HCT116 (cell line): ENCODE data around the gene FOXP1. TPM values are rescaled to one million over a fixed set of nuclear protein-coding genes. Genes with fewer than 3 reads are reported as not detected.

Experiments used
- ATAC-seq: fragments of 200-7000 bp; cut with Tn5 transposase; 2 replicates; pipeline ENCODE4 v1.9.1; 2020; ENCODE audit warnings: mild to moderate bottlenecking, moderate library complexity
- BruUV-seq: library from RNA; stranded (reverse); fragments of 400-500 nt; replicated peaks from 2 replicates; lab custom pipeline; 2021; lab: Mats Ljungman, UMichigan
- CTCF ChIA-PET: fragments of 300-600 bp; sonication (Branson Sonifier 250); formaldehyde crosslinking; loops from one replicate; lab custom pipeline; 2021; ENCODE audit warnings: antibody characterized with exemption; lab: Charles Lee
- POLR2A ChIA-PET: fragments of 300-600, 350-600 bp; sonication (Branson Sonifier 250); formaldehyde crosslinking; loops from one replicate; lab custom pipeline; 2021; ENCODE audit warnings: antibody characterized with exemption; lab: Charles Lee
- RAD21 ChIA-PET, 2 experiments: fragments of 300-600 bp; sonication (Branson Sonifier 250); formaldehyde crosslinking; loops; one replicate each; lab custom pipeline; 2023; ENCODE audit warnings: low total read pairs in 2 of 2; ENCODE audit not compliant: uncharacterized antibody in 2 of 2, unreplicated experiment in 2 of 2, low non-redundant PET in 1 of 2; lab: Charles Lee
- DNase-seq: peaks from one replicate; pipeline ENCODE4 v3.0.0-alpha.2; 2010; ENCODE audit warnings: low read depth, low spot score
- H2AFZ ChIP-seq: fragments of 200-600 bp; shearing (Covaris generic), sonication (generic); 2 replicates; pipeline ENCODE4 v1.6.1; 2017; ENCODE audit warnings: low read depth, mixed run types, mixed read lengths, antibody characterized with exemption, low read length; ENCODE audit not compliant: poor library complexity, severe bottlenecking
- H3K27ac ChIP-seq: 2 replicates; pipeline ENCODE4 v1.5.1; 2012; ENCODE audit warnings: low read depth, low read length
- H3K27me3 ChIP-seq: fragments of 200-600 bp; sonication (generic); 2 replicates; pipeline ENCODE4 v1.6.1; 2016; ENCODE audit warnings: mixed run types, low read length, mixed read lengths; ENCODE audit not compliant: insufficient read depth
- H3K36me3 ChIP-seq, 2 experiments: fragments of 200-500 bp in 1 of 2; fragments of 200-600 bp in 1 of 2; sonication (Bioruptor generic) in 1 of 2; sonication (generic) in 1 of 2; 2 replicates each; pipeline versions ENCODE4 v1.5.1 to v1.6.1; 2014 to 2016; ENCODE audit warnings: low read length in 2 of 2, inconsistent platforms in 1 of 2, mixed read lengths in 1 of 2, mixed run types in 1 of 2; ENCODE audit not compliant: insufficient read depth in 2 of 2, control insufficient read depth in 1 of 2
- H3K4me1 ChIP-seq, 2 experiments: fragments of 200-600 bp in 1 of 2; sonication (generic) in 1 of 2; 2 replicates each; pipeline versions ENCODE4 v1.5.1 to v1.6.1; 2012 to 2017; ENCODE audit warnings: low read length in 2 of 2, inconsistent platforms in 1 of 2, mild to moderate bottlenecking in 1 of 2, mixed read lengths in 1 of 2, mixed run types in 1 of 2, moderate library complexity in 1 of 2; ENCODE audit not compliant: insufficient read depth in 2 of 2, control insufficient read depth in 1 of 2
- H3K4me2 ChIP-seq: fragments of 200-600 bp; sonication (generic); 2 replicates; pipeline ENCODE4 v1.6.1; 2017; ENCODE audit warnings: mixed run types, low read length, mixed read lengths
- H3K4me3 ChIP-seq, 2 experiments: fragments of 200-600 bp in 1 of 2; sonication (generic) in 1 of 2; replicated peaks in 1 of 2; 2 replicates each; pipeline ENCODE4 v1.5.1; 2011 to 2016; ENCODE audit warnings: low read length in 2 of 2, control low read depth in 1 of 2, low read depth in 1 of 2, mild to moderate bottlenecking in 1 of 2, mixed read lengths in 1 of 2, mixed run types in 1 of 2
- H3K79me2 ChIP-seq: fragments of 200-600 bp; sonication (generic); 2 replicates; pipeline ENCODE4 v1.6.1; 2017; ENCODE audit warnings: mild to moderate bottlenecking, mixed run types, low read length, moderate library complexity, mixed read lengths; ENCODE audit not compliant: insufficient read depth
- H3K9ac ChIP-seq: fragments of 200-600 bp; sonication (generic); 2 replicates; pipeline ENCODE4 v1.6.1; 2016; ENCODE audit warnings: low read length, mixed read lengths
- H3K9me2 ChIP-seq: fragments of 200-600 bp; sonication (generic), shearing (Covaris generic); 2 replicates; pipeline ENCODE4 v1.6.1; 2017; ENCODE audit warnings: mixed run types, mild to moderate bottlenecking, moderate library complexity; ENCODE audit not compliant: insufficient read depth
- H3K9me3 ChIP-seq, 2 experiments: fragments of 200-500 bp in 1 of 2; fragments of 200-600 bp in 1 of 2; sonication (Bioruptor generic) in 1 of 2; sonication (generic) in 1 of 2; 2 replicates each; pipeline ENCODE4 v1.6.1; 2014 to 2017; ENCODE audit warnings: low read length in 2 of 2, mixed read lengths in 2 of 2, inconsistent platforms in 1 of 2, low read depth in 1 of 2, mild to moderate bottlenecking in 1 of 2, mixed run types in 1 of 2, moderate library complexity in 1 of 2; ENCODE audit not compliant: control insufficient read depth in 1 of 2, insufficient read depth in 1 of 2
- H4K20me1 ChIP-seq: fragments of 200-600 bp; sonication (generic), shearing (Covaris generic); 2 replicates; pipeline ENCODE4 v1.6.1; 2017; ENCODE audit warnings: mixed run types, mild to moderate bottlenecking, moderate library complexity; ENCODE audit not compliant: insufficient read depth
- ATF3 ChIP-seq: IDR thresholded peaks from 2 replicates; pipeline ENCODE4 v1.6.1; 2012
- CEBPB ChIP-seq: IDR thresholded peaks from 2 replicates; pipeline ENCODE4 v1.6.1; 2012; ENCODE audit warnings: low read depth
- EZH2 ChIP-seq: fragments of 200-600 bp; sonication (generic); IDR thresholded peaks from 2 replicates; pipeline ENCODE4 v1.6.1; 2017; ENCODE audit warnings: antibody characterized with exemption, mixed run types
- EZH2phosphoT487 ChIP-seq: fragments of 200-600 bp; IDR thresholded peaks from 2 replicates; pipeline ENCODE4 v1.6.1; 2018; ENCODE audit warnings: antibody characterized with exemption, borderline replicate concordance
- FOSL1 ChIP-seq: IDR thresholded peaks from 2 replicates; pipeline ENCODE4 v1.6.1; 2012; ENCODE audit warnings: low read depth
- POLR2AphosphoS5 ChIP-seq: IDR thresholded peaks from 2 replicates; pipeline ENCODE4 v1.6.1; 2011; ENCODE audit warnings: mild to moderate bottlenecking, low read depth, low read length, moderate library complexity
- SP1 ChIP-seq: IDR thresholded peaks from 2 replicates; pipeline ENCODE4 v1.6.1; 2012; ENCODE audit warnings: low read depth
- SRF ChIP-seq: IDR thresholded peaks from 2 replicates; pipeline ENCODE4 v1.6.1; 2012; ENCODE audit warnings: low read depth
- intact Hi-C: fragments of 100-400 bp; cut with micrococcal nuclease; formaldehyde crosslinking; loops from 2 replicates; pipeline ENCODE4 v1.10.0; 2022
- total RNA-seq: library from RNA; stranded (reverse); gene quantifications from one replicate; pipeline ENCODE4 v1.2.1, GENCODE V29; 2021; ENCODE audit not compliant: unreplicated experiment

FOXP1 gene
- total RNA-seq, 1 experiment from 2014 or later: 11.4 TPM

- BruUV-seq: no TSS peak
- no peaks in the 10 kb centered on the region for H3K36me3 ChIP-seq
- H4K20me1 ChIP-seq: no peaks in the 10 kb centered on the region
- ATAC-seq (no peak), DNase-seq (no peak)
- no peaks in the 10 kb centered on the region; the same call in 1 of the 2 replicates for H3K27me3 ChIP-seq
- no peaks in the 10 kb centered on the region for H3K9me2 ChIP-seq
- intact Hi-C loops: no loop called here
- no peaks in the 10 kb centered on the region for H3K9me3 ChIP-seq
- H2AFZ ChIP-seq: no peak overlapping the region
- TF ChIP-seq EZH2phosphoT487: no peak
- no peak overlapping the region for H3K4me2 ChIP-seq
- no peak overlapping the region for H3K4me3 ChIP-seq
- CTCF ChIA-PET: no interaction called here
- H3K27ac ChIP-seq: no peak overlapping the region
- RAD21 ChIA-PET: no interaction called here
- no peaks in the 10 kb centered on the region for H3K79me2 ChIP-seq
- no peaks in the 10 kb centered on the region for H3K4me1 ChIP-seq
- POLR2A ChIA-PET: no interaction called here
- no peak overlapping the region for H3K9ac ChIP-seq
Observed at GRCh38 chr3:71120012-71120411, 463.5 kb downstream of the FOXP1 start.

GRCh38 chr3:71119171-71119570, 464.4 kb downstream of the FOXP1 start:
- H3K36me3 ChIP-seq: no peaks in the 10 kb centered on the region
- RAD21 ChIA-PET: no interaction called here
- intact Hi-C loops: no loop called here
- no peak overlapping the region for H3K4me3 ChIP-seq
- BruUV-seq: no TSS peak
- no peaks in the 10 kb centered on the region for H3K79me2 ChIP-seq
- no peak for ATAC-seq
- H3K4me1 ChIP-seq: no peaks in the 10 kb centered on the region
- TF ChIP-seq EZH2 (no peak), FOSL1 (no peak), POLR2AphosphoS5 (no peak), SRF (no peak), ATF3 (no peak), CEBPB (no peak), SP1 (no peak)
- H4K20me1 ChIP-seq: no peaks in the 10 kb centered on the region
- no peak overlapping the region for H3K4me2 ChIP-seq
- no peak overlapping the region for H3K27ac ChIP-seq
- no peaks in the 10 kb centered on the region; the same call in 1 of the 2 replicates for H3K27me3 ChIP-seq
- no peaks in the 10 kb centered on the region for H3K9me2 ChIP-seq
- no peaks in the 10 kb centered on the region for H3K9me3 ChIP-seq
- POLR2A ChIA-PET: no interaction called here
- CTCF ChIA-PET: no interaction called here
- H2AFZ ChIP-seq: no peak overlapping the region
- DNase-seq: no peak
- no peak overlapping the region for H3K9ac ChIP-seq
